Stimulated activated CD4-positive, alpha-beta T cell treated with anti-CD3 and anti-CD28 coated beads, Interleukin-2, amount 100 ng/mL, for 4 hours (primary cell): ENCODE results near the gene AURKA.
"Not testable (repeated sequence)": the region's sequence is repeated elsewhere in the genome, so short reads cannot be mapped to it uniquely, and the experiment has no call there.

Experiments
- DNase-seq: peaks from one replicate; pipeline ENCODE4 v3.0.0-alpha.2; 2020; ENCODE audit warnings: low read depth

The AURKA gene

DNA sequence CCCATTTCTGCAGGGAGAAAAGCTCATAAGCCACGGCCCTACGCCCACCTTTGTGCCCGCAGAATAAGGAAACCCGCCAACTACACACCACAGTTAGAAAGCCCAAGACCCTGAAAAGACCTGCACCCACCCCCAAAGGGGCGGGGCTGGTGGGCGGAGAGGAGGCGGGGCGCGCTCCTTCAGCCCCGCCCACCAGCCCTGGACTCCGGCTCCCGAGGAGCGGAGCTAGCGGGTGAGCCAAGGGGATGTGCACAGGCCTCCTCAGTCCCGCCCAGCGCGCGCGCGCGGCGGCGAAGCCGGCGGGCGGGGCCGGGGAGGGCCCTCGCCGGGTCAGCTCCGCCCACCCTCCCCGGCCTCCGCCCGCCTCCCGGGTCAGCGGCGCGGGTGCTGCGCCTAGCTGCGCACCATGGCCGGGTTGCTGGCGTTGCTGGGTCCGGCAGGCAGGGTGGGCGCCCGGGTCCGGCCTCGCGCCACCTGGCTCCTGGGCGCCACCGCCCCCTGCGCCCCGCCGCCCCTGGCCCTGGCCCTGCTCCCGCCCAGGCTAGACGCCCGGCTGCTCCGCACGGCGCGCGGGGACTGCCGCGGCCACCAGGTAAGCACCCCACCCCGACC, 33.3 kb downstream of the AURKA start, which contains the start of gene FAM210B:
Gene FAM210B (plus strand): TSS at position 375 of the 612 bp plus-strand sequence. CDS start 32 bp downstream, at position 407.
- peak; percentile 69 for DNase-seq

DNA sequence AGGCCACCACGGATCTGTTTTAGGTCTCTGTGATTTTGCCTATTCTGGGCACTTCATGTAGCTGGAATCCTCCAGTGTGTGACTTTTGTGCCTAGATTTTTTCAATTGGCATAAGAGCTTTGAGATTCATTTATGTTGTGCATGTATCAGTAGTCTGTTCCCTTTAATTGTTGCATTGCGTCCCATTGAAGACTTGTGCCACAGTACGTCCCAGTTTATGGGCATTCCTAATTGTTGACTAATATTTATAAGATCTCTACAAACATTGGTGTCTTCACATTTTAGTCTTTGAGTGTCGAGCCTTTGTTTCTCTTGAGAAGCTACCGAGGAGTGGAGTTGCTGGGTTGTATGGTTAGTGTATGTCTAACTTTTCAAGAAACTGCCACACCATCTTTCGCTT, 33.9 kb downstream of the AURKA start:
- DNase-seq = no peak

DNA sequence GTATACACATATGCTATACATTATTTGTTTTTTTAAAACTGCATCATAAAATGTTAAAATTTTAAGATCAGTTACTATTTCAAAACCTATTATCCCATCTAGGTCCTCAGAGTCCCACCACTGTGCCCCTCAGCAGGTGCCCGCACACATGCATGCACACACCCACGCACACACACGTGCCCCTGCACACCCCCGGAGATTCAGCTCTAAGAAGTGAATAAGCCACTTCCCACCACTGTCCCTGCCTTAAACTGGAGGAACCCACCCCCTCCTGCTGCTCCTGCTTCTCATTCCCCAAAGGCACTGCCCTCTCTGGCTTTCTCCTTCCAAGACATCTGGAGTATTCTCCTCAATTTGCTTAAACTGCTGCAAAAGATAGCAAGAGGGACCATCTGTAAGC, 38.7 kb downstream of the AURKA start:
- DNase-seq = no peak

DNA sequence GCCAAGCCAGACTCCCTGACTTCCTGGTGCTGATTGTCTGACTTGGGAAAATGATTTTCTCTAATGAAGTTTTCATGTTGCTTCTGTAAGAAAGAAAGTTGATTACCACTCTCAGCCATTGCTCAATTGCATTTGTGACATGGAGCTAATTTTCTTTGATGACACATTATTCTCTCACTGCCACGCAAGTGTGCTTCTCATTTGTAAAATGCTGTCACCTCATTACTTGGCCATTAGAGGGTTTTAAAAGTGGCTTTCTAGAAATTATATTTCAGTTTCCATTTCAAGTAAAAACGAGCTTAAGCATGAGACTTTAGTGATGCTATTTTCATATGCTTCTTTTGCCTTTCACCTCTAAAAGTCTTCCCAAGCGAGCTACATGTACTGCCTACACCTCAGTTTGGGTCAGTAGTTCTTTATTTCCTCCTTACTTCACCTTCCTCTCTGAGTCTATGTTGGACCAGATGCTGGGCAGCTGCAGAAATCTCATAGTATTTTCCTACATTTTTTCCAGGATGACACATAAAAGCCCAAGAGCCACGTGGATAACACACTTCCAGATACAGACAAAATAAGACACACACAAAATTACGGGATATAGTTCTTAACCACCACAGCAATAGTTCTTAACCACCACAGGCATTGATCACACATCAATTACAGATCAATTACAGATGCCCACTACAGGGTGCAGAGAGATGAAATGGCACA, 39.5 kb downstream of the AURKA start:
- DNase-seq = no peak

DNA sequence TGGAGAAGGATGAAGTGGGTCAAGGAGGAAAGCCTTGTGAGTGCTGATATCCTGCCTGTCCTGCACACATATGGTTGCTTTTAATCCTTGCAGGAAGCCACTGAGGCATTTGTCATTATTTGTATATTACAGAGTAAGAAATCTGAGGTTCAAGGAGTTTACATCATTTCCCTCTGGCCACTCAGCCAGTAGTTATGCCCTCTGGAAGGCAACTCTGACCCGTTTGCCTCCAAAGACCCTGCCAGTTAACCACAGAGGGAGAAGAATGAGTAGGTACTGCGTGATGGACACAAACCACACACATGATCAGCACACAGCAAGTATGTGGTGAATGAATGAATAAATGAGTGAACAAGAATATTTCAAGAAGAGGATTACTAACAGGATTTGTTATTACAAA, 41.2 kb downstream of the AURKA start:
- no peak for DNase-seq

DNA sequence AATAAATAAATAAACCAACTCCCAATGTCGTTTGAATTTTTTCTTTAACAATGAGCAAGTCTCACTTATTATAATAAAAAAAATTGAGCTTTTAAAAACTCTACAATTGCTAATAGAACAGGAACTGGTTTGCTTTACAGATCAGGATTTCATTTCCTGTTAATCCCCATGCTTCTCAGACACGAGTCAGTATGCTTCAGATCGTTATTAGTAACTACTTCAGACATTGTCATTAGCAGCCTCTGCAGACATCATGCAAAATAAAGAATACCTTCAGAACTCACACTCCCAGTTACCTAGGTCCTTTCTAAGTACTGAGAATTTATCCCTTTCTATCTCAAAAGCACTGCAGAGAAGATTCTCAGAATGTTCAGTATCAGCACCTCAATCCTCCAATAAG, 43.3 kb downstream of the AURKA start:
- no peak for DNase-seq

DNA sequence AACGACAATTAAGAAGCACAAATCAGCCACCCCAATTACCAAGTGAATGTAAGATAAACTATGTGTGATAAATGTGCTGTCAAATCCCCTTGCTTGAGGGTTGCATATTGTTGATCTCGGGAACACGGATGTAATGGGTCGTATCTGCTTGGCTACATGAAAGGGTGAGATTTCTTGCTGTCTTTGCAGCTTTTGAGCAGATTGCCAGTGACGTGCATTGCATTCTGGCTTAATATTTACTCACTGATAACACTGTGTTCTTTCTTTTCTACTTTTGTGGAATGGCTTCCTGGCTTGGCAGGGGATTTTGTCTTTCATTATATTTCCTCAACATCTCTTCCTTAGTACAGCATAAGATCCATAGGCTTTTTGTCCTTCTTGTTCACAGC, 43.7 kb downstream of the AURKA start:
- DNase-seq = no peak

DNA sequence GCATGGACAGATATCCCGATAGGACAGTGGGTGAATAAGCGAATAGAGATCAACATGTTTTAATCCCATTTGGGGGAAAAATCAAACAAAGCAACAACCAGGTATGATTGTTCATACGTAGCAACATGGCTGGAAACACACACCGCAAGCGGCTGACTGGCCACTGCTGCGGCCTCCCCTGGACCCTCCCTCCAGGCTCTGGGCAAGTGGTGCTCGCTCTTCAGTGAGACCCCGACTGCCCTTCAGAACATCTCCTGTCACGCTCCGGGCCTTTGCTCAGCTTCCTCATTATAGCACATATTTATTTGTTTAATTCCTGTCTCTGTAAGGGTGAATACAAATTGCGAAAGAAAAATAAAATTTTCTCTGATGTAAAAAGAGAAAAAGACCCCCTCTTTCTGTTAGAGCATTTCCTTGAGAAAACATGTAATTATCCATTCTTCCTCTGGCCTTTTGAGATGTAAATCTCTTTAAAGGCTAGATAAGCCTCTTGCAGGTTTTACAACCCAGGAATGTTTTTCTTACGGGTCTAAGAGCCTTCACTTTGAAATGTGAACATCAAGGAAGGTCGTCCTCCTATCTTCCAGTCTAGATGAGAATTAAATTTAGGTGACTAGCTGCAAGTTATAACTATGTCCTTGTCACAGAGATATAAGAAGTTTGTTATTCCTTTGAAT, 44.2 kb downstream of the AURKA start:
- DNase-seq = no peak

DNA sequence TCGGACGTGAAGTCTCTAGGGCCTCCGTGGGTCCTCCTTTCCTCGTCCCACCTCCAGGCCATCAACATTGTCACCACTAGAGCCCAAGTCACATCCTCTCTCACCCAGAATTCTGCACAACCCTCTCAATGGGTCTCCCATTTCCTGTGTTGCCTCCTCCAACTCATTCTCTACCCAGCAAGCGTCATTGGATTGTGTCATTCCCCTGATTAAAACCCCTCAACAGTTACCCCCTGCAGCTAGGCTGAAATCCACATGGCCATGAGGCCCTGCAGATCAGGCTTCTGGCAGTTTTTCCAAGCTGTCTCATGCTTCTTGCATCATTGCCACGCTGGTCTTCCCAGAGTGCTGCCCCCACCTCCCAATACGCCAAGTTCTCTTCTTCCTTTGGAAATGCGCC, 46.1 kb downstream of the AURKA start:
- no peak for DNase-seq

DNA sequence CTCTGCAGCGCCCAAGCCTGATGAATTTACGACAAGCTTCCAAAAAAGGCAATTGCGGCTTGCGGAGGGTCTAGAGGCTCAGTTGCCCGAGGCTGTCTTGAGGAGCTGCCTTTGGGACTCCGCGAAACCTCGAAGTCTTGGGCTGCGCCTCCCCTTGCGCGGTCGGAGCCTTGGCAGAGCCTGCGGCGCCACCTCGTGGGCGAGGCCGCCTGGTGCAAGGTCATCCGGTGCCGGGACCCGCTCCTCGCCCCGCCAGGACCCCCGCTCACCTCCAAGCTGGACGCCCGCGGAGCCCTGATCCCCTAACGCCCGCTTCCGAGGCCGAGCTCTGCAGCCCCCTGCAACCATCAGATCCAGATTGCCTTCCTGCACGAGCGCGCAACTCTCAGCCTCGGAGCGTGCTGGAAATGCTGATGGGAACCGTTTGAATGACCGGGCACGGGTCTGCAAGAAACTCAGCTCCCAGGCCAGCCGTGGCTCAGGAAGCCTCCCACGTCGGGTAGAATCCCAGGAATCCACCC, 48.1 kb downstream of the AURKA start:
- no peak for DNase-seq

DNA sequence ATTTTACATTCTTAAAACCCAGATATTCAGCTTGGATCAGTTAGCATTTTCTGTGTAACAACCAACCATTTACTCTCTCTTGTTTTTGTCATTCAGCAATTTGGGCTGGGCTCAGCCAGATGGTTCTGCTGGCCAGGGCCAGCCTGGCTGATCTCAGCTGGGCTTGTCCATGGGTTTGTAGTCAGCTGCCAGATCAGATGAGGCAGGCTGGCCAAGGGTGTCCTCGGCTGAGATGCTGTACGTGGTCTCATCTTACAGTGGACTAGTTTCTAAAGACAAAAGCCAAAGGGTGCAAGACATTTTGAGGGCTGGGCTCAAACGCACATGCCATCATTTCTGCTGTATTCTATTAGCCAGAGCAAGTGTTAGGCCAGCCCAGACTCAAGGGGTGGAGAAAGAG, 49.2 kb downstream of the AURKA start:
- DNase-seq = no peak

DNA sequence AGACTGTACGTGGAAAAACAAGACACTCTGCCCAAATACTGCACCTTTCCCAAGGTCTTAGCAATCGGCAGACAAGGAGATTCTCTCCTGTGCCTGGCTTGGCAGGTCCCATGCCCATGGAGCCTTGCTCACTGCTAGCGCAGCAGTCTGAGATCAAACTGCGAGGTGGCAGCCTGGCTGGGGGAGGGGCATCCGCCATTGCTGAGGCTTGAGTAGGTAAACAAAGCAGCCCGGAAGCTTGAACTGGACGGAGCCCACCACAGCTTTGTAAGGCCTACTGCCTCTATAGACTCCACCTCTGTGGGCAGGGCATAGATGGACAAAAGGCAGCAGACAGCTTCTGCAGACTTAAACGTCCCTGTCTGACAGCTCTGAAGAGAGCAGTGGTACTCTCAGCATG, 55.3 kb downstream of the AURKA start:
- not testable (repeated sequence) for DNase-seq

DNA sequence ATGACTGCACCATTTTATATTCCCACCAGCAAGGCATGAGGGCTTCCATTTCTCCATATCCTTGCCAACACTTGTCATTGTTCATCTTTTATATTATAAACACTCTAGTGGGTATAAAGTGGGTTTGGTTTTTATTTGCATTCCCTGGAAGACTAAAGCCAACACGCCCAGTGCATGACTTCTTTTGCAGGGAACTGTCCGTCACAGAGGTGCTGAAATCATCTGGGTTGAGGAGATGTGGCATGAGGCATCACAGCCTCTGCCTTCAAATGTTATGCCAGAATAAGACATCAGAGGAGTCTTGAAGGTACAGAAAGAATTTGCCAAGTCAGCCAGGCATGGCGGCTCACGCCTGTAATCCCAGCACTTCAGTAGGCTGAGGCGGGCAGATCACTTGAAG, 63.2 kb downstream of the AURKA start:
- no peak for DNase-seq

DNA sequence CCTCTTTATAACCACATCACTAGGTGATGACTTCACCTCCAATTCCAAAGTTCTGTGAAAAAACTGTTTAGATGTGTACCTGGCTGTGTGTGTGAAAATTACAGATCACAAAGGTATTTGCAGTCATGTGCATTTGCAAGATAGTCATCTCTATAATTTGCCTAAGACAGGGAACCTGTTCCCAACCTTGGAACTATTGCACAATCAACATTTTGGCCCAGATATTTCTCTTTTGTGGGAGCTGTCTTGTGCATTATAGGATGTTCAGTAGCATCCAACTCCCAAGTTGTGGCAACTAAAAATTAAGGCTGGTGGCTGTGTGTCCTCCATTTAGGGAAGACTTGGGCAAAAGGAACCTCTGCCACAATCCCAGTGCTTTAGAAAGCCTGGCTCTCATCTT, 67.2 kb downstream of the AURKA start:
- DNase-seq = no peak

DNA sequence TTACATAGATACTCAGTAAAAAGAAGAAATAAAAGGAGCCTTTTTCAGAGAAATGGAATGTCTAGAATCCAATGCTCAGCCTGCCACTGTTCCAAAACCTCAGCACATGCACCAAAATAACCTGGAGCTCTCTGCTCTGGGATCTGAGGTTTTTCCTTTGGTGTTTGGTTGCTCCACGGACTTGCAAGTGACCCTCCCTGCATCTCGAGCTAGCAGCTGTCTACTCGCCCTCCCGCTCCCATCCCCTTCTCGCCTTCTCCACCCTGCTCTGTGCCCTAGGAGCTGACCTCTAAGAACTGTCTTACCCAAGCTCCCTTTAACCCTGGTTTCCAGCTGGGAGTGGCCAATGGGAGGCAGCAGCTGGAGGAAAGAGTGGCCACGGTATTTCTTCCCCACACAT, 68.4 kb downstream of the AURKA start:
- DNase-seq = no peak

DNA sequence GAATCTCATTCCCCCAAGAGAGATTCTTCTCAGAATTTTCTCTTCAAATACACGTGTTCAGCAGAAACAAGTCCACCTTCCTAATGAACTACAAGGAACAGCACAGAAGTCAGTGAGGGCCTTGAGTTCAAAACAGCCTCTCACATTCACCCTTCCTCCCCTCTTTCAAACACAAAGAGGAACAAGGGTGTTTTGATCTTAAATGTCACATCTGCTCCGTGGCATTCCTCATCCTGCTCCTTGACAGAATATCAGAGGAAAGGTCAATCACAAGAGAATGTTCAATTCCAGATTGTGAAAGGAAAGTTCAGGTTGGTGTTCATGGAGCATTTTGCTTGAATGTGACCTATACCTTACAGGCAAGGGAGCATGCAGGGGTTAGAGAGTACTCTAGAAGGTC, 68.8 kb downstream of the AURKA start:
- DNase-seq = no peak

DNA sequence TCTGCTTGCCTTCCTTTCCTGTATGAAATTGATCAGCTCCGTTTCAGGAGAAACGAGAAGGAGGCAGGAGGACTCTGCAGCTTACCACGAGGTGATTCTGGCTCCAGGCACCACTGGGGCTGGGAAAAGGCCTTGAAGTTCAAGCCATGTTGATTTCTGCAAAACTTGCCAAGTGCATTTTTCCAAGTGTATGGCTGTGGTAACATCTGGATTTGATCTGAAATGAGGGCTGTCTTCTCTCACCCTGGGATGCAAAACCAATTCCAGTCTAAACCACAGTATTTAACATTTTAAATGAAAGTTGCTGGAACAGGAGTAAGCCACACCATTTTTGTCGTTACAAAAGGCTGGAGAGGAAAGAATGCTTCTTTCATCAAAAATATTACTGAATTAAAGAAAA, 69.3 kb downstream of the AURKA start:
- DNase-seq = no peak
